GM12891 (cell line): ENCODE measurements around the gene SLC24A3.

Experiments
- POLR2A ChIP-seq: IDR thresholded peaks from 2 replicates; pipeline ENCODE4 v1.6.1; 2011; ENCODE audit warnings: low read depth, low read length, control low read depth
- POLR2AphosphoS5 ChIP-seq: IDR thresholded peaks from 2 replicates; pipeline ENCODE4 v1.6.1; 2011; ENCODE audit warnings: low read depth, low read length, control low read depth
- SPI1 ChIP-seq: IDR thresholded peaks from 2 replicates; pipeline ENCODE4 v1.6.1; 2011; ENCODE audit warnings: low read depth, low read length, control low read depth
- TAF1 ChIP-seq: IDR thresholded peaks from 2 replicates; pipeline ENCODE4 v1.6.1; 2011; ENCODE audit warnings: low read depth, low read length, control low read depth

GRCh38 chr20:19257865-19258264 lies 45.4 kb downstream of the SLC24A3 start:
- TF ChIP-seq POLR2AphosphoS5 (no peak), POLR2A (no peak), TAF1 (no peak), SPI1 (no peak)
